Measurements from ENCODE around the gene FAM89B. TPM values are rescaled to one million over a fixed set of nuclear protein-coding genes. Genes with fewer than 3 reads are reported as not detected.
"Not testable (repeated sequence)": the region's sequence is repeated elsewhere in the genome, so short reads cannot be mapped to it uniquely, and the experiment has no call there.

The FAM89B gene
- total and polyA plus RNA-seq, 10 donors, result 34.5 to 66.1 (median 48.4) TPM

DNA sequence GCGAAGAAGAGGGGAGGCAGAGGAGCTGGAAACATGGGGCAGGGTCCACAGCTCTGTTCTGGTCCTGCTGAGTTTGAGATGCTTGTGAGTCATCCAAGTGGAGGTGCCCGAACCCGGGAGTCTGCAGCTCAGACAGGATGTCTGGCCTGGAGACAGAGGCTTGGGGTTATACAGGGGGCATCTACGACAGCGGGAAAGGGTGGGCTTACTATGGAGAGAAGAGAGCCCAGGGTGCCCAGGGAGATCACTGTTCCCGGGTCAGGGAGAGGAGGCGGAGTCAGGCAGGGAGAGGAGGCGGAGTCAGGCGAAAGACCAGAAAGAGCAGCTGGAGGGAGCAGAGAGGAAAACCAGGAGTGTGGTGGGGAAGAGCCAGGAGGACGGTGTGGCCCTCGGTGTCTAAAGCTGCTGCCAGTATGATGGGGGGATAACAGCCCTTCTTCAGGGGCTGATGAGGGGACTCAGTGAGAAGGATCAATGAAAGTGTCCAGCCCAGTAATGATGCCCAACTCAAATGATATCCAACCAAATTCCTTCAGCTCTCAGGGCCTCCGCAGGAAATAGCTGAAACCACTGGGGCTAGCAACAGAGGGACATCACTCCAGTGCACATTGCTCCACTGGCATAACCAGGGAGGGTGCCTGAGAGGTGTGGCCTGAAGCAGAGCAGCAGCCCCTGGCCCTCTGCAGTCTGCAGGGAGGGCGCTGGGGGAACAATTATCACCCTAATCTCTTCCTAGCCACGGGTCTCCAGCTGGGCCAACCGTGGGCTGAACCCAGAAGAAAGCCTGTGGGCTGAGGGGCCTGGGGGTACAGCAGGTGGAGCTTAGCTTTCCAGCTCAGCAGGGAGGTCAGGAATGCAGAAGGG lies 11.6 kb upstream of the FAM89B start:
- TF ChIP-seq, protein P1, sequence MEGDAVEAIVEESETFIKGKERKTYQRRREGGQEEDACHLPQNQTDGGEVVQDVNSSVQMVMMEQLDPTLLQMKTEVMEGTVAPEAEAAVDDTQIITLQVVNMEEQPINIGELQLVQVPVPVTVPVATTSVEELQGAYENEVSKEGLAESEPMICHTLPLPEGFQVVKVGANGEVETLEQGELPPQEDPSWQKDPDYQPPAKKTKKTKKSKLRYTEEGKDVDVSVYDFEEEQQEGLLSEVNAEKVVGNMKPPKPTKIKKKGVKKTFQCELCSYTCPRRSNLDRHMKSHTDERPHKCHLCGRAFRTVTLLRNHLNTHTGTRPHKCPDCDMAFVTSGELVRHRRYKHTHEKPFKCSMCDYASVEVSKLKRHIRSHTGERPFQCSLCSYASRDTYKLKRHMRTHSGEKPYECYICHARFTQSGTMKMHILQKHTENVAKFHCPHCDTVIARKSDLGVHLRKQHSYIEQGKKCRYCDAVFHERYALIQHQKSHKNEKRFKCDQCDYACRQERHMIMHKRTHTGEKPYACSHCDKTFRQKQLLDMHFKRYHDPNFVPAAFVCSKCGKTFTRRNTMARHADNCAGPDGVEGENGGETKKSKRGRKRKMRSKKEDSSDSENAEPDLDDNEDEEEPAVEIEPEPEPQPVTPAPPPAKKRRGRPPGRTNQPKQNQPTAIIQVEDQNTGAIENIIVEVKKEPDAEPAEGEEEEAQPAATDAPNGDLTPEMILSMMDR (IDR thresholded peaks at IDR 0.05 in 8 of 11, conservative IDR thresholded peaks at IDR 0.05 in 3 of 11), result no peak
- no peak for TF ChIP-seq POLR2AphosphoS5 (IDR thresholded peaks at IDR 0.05)
- TF ChIP-seq POLR2A (IDR thresholded peaks at IDR 0.05), result no peak
- WGBS, 5 donors, result 52 to 55% (median 55%) methylated on average over 15 of the region's 15 CpGs
- no peaks in the 10 kb centered on the region for H3K9me3 ChIP-seq
- H3K27ac ChIP-seq, result peak overlapping the region in 4 of 8 donors; percentile 1 to 91 (median 88)
- H3K36me3 ChIP-seq, result no peaks in the 10 kb centered on the region
- peaks cover 0 to 18% (median 0%) of the 10 kb centered on the region in 7 donors for H3K27me3 ChIP-seq (replicated peaks in 1 of 7)
- H3K4me3 ChIP-seq, result no peak overlapping the region
- H3K4me1 ChIP-seq, result peaks cover 29 to 77% (median 59%) of the 10 kb centered on the region in 6 donors
- DNase-seq, result no peak
- intact Hi-C loops (cut with DNase I; ENCODE audit: low total_unique reads), result no loop called here

DNA sequence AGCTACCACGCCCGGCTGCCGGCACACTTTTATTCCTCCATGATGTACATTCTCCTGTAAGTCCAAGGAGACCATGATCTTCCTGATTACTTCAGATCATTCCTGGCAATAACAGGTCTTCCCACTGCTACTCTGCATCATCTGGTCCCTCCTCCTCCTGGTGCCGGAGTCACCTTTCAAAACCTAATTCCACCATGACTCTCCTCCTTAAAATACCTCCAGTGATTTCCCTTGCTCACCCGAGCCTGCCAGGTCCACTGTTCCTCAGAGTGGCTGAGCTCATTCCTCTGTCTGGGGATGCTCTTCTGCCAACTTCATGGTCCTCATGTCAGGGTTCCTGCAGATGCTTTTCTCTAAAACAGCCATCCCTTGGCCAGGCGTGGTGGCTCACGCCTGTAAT lies 10.3 kb upstream of the FAM89B start:
- H3K27me3 ChIP-seq (replicated peaks in 1 of 7), result peaks cover 0 to 18% (median 0%) of the 10 kb centered on the region in 7 donors
- H3K27ac ChIP-seq, result no peak overlapping the region
- no peak for DNase-seq
- intact Hi-C loops (cut with DNase I; ENCODE audit: low total_unique reads), result no loop called here
- peaks cover 30 to 77% (median 59%) of the 10 kb centered on the region in 6 donors for H3K4me1 ChIP-seq
- H3K9me3 ChIP-seq, result no peaks in the 10 kb centered on the region
- no peak overlapping the region for H3K4me3 ChIP-seq
- no peaks in the 10 kb centered on the region for H3K36me3 ChIP-seq
- WGBS, 5 donors, result 91 to 96% (median 95%) methylated on average over 7 of the region's 7 CpGs
- no peak for TF ChIP-seq POLR2AphosphoS5 (IDR thresholded peaks at IDR 0.05)
- TF ChIP-seq, protein P1 (IDR thresholded peaks at IDR 0.05 in 8 of 11, conservative IDR thresholded peaks at IDR 0.05 in 3 of 11), result no peak
- no peak for TF ChIP-seq POLR2A (IDR thresholded peaks at IDR 0.05)

DNA sequence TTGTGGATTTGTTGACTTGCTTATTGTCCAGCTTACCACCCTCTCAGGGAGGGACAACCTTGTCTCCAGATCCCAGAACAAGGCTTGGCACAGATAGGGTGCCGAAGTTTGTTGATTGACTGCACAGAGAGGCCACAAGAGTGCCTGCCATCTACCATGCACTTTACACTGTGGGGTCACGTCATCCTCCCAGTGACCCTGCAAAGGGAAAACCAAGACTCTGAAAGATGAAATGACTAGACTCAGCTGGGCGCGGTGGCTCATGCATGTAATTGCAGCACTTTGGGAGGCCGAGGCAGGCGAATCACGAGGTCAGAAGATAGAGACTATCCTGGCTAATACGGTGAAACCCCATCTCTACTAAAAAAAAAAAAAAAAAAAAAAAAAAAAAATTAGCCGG lies 9.6 kb upstream of the FAM89B start:
- peaks cover 0 to 2% (median 0%) of the 10 kb centered on the region in 6 donors for H3K36me3 ChIP-seq
- H3K27ac ChIP-seq, result no peak overlapping the region
- DNase-seq, result no peak
- WGBS, 5 donors, result 76 to 97% (median 88%) methylated on average over 3 to 9 of the region's 9 CpGs
- H3K4me1 ChIP-seq, result peaks cover 28 to 78% (median 59%) of the 10 kb centered on the region in 6 donors
- H3K27me3 ChIP-seq (replicated peaks in 1 of 7), result peaks cover 0 to 14% (median 0%) of the 10 kb centered on the region in 7 donors
- TF ChIP-seq, protein P1 (IDR thresholded peaks at IDR 0.05 in 8 of 11, conservative IDR thresholded peaks at IDR 0.05 in 3 of 11), result no peak
- TF ChIP-seq POLR2AphosphoS5 (IDR thresholded peaks at IDR 0.05) (no peak), POLR2A (IDR thresholded peaks at IDR 0.05) (no peak)
- H3K9me3 ChIP-seq, result no peaks in the 10 kb centered on the region
- intact Hi-C loops (cut with DNase I; ENCODE audit: low total_unique reads), result no loop called here
- H3K4me3 ChIP-seq, result no peak overlapping the region

DNA sequence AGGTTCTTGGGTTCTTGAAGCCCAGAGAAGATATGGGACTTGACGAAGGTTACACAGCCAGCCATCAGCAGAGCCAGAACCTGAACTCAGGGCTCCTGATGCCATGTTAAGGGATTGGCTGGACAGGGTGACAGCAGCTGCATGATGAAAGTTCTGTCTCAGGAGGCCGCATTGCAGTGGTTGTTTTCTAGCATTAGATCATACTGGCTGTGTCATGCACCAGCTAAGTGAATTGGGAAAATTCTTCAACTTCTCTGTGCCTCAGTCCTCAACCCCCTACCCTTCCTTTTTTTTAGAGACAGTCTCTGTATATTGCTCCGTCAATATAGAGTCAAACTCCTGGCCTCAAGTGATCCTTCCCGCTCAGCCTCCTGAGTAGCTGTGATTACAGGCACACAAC lies 8.7 kb upstream of the FAM89B start:
- Histone ChIP-seq H3K27ac (peak overlapping the region in 1 of 8 donors; percentile 90), H3K9me3 (no peaks in the 10 kb centered on the region), H3K36me3 (peaks cover 0 to 10% (median 2%) of the 10 kb centered on the region in 6 donors), H3K27me3 (replicated peaks in 1 of 7) (peaks cover 0 to 6% (median 0%) of the 10 kb centered on the region in 7 donors), H3K4me3 (no peak overlapping the region), H3K4me1 (peaks cover 35 to 79% (median 62%) of the 10 kb centered on the region in 6 donors)
- DNase-seq, result no peak
- intact Hi-C loops (cut with DNase I; ENCODE audit: low total_unique reads), result no loop called here
- WGBS, 5 donors, result 95 to 98% (median 97%) methylated on average over 4 of the region's 4 CpGs
- no peak for TF ChIP-seq POLR2A (IDR thresholded peaks at IDR 0.05)
- TF ChIP-seq, protein P1 (IDR thresholded peaks at IDR 0.05 in 8 of 11, conservative IDR thresholded peaks at IDR 0.05 in 3 of 11), result no peak
- no peak for TF ChIP-seq POLR2AphosphoS5 (IDR thresholded peaks at IDR 0.05)

DNA sequence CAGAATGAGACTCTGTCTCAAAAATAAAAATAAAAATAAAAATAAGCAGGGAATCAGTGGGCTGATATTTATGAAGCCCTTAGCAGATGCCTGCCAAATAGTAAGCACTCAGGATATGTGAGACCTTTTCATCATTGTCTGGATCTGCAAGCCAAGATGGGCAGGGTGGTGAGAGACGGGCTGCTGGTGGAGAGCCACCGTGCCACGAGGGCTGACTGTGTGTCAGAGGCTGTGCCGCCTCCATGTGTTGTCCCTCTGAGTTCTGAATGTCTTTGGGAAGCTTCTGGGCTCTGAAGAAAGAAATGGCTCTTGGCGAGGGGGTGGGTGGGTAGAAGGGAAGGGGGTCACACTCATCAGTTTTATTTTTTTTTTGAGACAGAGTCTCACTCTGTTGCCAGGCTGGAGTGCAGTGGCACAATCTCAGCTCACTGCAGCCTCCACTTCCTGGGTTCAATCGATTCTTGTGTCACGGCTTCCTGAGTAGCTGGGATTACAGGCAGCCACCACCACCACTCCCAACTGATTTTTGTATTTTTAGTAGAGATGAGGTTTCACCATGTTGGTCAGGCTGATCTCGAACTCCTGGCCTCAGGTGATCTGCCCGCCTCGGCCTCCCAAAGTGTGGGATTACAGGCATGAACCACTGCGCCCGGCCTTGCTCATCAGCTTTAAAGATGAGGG lies 7.3 kb upstream of the FAM89B start:
- 70 to 80% (median 73%) methylated on average over 12 of the region's 12 CpGs for WGBS, 5 donors
- H3K4me3 ChIP-seq; H3K9me3 ChIP-seq; intact Hi-C loops (cut with DNase I; ENCODE audit: low total_unique reads); H3K27me3 ChIP-seq (replicated peaks in 1 of 7); DNase-seq: not testable (repeated sequence)
- H3K36me3 ChIP-seq, result peaks cover 0 to 13% (median 2%) of the 10 kb centered on the region in 6 donors
- peak overlapping the region; percentile 22 to 99 (median 83) for H3K27ac ChIP-seq
- peaks cover 36 to 77% (median 62%) of the 10 kb centered on the region in 6 donors for H3K4me1 ChIP-seq

All from spleen (tissue), 11 donors.